Measurements from ENCODE around the gene PTPRE. TPM values are rescaled to one million over a fixed set of nuclear protein-coding genes. Genes with fewer than 3 reads are reported as not detected.

The PTPRE gene
- total and polyA plus RNA-seq, 10 of the 15 experiments (the other 5 are each of a cell fraction or from before 2014, with no cell fraction given) = 2.9 to 7.6 (median 5.8) TPM

- Histone ChIP-seq H3K27ac (ENCODE audit: control insufficient read depth, insufficient read depth) (no peak overlapping the region), H3K4me1 (ENCODE audit: control insufficient read depth, insufficient read depth, low read length) (no peaks in the 10 kb centered on the region), H2AFZ (ENCODE audit: control insufficient read depth, low read depth, low read length) (no peak overlapping the region), H3K36me3 (ENCODE audit: control insufficient read depth in 2 of 2, insufficient read depth in 2 of 2, low read length in 1 of 2) (no peaks in the 10 kb centered on the region), H3K4me3 (no peak overlapping the region), H3K4me2 (ENCODE audit: control insufficient read depth, insufficient read depth) (no peak overlapping the region), H3K27me3 (replicated peaks in 1 of 2; ENCODE audit: control insufficient read depth in 2 of 2, insufficient read depth in 2 of 2, low read length in 1 of 2) (no peaks in the 10 kb centered on the region; a peak in 1 of 4 replicates), H3K79me2 (ENCODE audit: control insufficient read depth, insufficient read depth, low read length) (no peaks in the 10 kb centered on the region), H3K9me3 (replicated peaks; ENCODE audit: control insufficient read depth, insufficient read depth, low read length) (no peaks in the 10 kb centered on the region), H3K9ac (ENCODE audit: control insufficient read depth, insufficient read depth, low read length) (no peak overlapping the region), H4K20me1 (ENCODE audit: control insufficient read depth, insufficient read depth) (no peaks in the 10 kb centered on the region)
- intact Hi-C loops (cut with micrococcal nuclease; ENCODE audit: unreplicated experiment) = no loop called here
- WGBS (ENCODE audit: insufficient coverage, insufficient replicate concordance, low lambda C conversion rate, missing lambda C conversion rate) = 55% methylated on average over 8 of the region's 8 CpGs
- ChIA-PET SMC1A (ENCODE audit: uncharacterized antibody, unreplicated experiment) (no interaction called here), RAD21 (ENCODE audit: unreplicated experiment) (no interaction called here), CTCF (no interaction called here), POLR2A (no interaction called here)
- no peak for FAIRE-seq
- no peak for ATAC-seq
- TF ChIP-seq, protein P1, sequence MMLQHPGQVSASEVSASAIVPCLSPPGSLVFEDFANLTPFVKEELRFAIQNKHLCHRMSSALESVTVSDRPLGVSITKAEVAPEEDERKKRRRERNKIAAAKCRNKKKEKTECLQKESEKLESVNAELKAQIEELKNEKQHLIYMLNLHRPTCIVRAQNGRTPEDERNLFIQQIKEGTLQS (IDR thresholded peaks at IDR 0.05; ENCODE audit: borderline replicate concordance, extremely low read depth, low read depth, low read length) = no peak
- TF ChIP-seq CEBPB (IDR thresholded peaks at IDR 0.05; ENCODE audit: borderline replicate concordance in 1 of 2, low read depth in 2 of 2, low read length in 2 of 2) = no peak
- TF ChIP-seq NRF1 (conservative IDR thresholded peaks at IDR 0.05; ENCODE audit: low read depth, low read length) = no peak
- TF ChIP-seq, protein P2, sequence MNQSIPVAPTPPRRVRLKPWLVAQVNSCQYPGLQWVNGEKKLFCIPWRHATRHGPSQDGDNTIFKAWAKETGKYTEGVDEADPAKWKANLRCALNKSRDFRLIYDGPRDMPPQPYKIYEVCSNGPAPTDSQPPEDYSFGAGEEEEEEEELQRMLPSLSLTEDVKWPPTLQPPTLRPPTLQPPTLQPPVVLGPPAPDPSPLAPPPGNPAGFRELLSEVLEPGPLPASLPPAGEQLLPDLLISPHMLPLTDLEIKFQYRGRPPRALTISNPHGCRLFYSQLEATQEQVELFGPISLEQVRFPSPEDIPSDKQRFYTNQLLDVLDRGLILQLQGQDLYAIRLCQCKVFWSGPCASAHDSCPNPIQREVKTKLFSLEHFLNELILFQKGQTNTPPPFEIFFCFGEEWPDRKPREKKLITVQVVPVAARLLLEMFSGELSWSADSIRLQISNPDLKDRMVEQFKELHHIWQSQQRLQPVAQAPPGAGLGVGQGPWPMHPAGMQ (IDR thresholded peaks at IDR 0.05; ENCODE audit: borderline replicate concordance) = no peak
- TF ChIP-seq SP1 (IDR thresholded peaks at IDR 0.05; ENCODE audit: low read depth, low read length) = no peak
- TF ChIP-seq EZH2 (IDR thresholded peaks at IDR 0.05; ENCODE audit: borderline replicate concordance, control insufficient read depth, low read depth, low read length) = no peak
- TF ChIP-seq JUND (IDR thresholded peaks at IDR 0.05; ENCODE audit: low read depth, low read length) = no peak
- no peak for TF ChIP-seq WRNIP1 (IDR thresholded peaks at IDR 0.05; ENCODE audit: borderline replicate concordance, low read depth, low read length)
- no peak for TF ChIP-seq PRDM15 (CRISPR knock-in tag; IDR thresholded peaks at IDR 0.05)
- no peak for DNase-seq (ENCODE audit: low read depth, low spot score)
- BruUV-seq (replicated peaks) = no TSS peak
- in situ Hi-C loops (cut with MboI) = no loop called here
Measured at GRCh38 chr10:128024426-128024825, 117.5 kb downstream of the PTPRE start.
